GM23248 (cell line): ENCODE data around the gene STK24. TPM values are rescaled to one million over a fixed set of nuclear protein-coding genes. Genes with fewer than 3 reads are reported as not detected.

Source experiments
- DNase-seq: peaks from one replicate; pipeline ENCODE4 v3.0.0-alpha.2; 2015
- H2AFZ ChIP-seq: fragments of 200-600 bp; sonication (generic); 2 replicates; pipeline ENCODE4 v1.6.1; 2016; ENCODE audit warnings: antibody characterized with exemption
- H3F3A ChIP-seq: fragments of 200-600 bp; sonication (generic); 2 replicates; pipeline ENCODE4 v1.6.1; 2016; ENCODE audit warnings: mild to moderate bottlenecking, antibody characterized with exemption, mixed run types; ENCODE audit not compliant: insufficient read depth
- H3K27ac ChIP-seq: fragments of 200-600 bp; sonication (generic); 2 replicates; pipeline ENCODE4 v1.5.1; 2016; ENCODE audit warnings: mild to moderate bottlenecking
- H3K27me3 ChIP-seq: fragments of 200-600 bp; sonication (generic); replicated peaks from 2 replicates; pipeline ENCODE4 v1.6.1; 2016; ENCODE audit warnings: mild to moderate bottlenecking; ENCODE audit not compliant: insufficient read depth
- H3K36me3 ChIP-seq: fragments of 200-600 bp; sonication (generic); 2 replicates; pipeline ENCODE4 v1.6.1; 2016; ENCODE audit warnings: low read depth, mild to moderate bottlenecking
- H3K4me1 ChIP-seq: fragments of 200-600 bp; sonication (generic); 2 replicates; pipeline ENCODE4 v1.6.1; 2016; ENCODE audit warnings: mild to moderate bottlenecking; ENCODE audit not compliant: insufficient read depth
- H3K4me2 ChIP-seq: fragments of 200-600 bp; sonication (generic); one replicate; pipeline ENCODE4 v1.6.1; 2016; ENCODE audit warnings: mild to moderate bottlenecking; ENCODE audit not compliant: unreplicated experiment
- H3K4me3 ChIP-seq: fragments of 200-600 bp; sonication (generic); 2 replicates; pipeline ENCODE4 v1.5.1; 2016; ENCODE audit warnings: mild to moderate bottlenecking
- H3K79me2 ChIP-seq: fragments of 200-600 bp; sonication (generic); 2 replicates; pipeline ENCODE4 v1.6.1; 2016; ENCODE audit warnings: mild to moderate bottlenecking; ENCODE audit not compliant: insufficient read depth
- H3K9ac ChIP-seq: fragments of 200-600 bp; sonication (generic); 2 replicates; pipeline ENCODE4 v1.6.1; 2016; ENCODE audit warnings: mild to moderate bottlenecking
- H3K9me2 ChIP-seq: fragments of 200-600 bp; sonication (generic); 2 replicates; pipeline ENCODE4 v1.6.1; 2016; ENCODE audit warnings: mixed run types, mild to moderate bottlenecking, moderate library complexity; ENCODE audit not compliant: insufficient read depth
- H3K9me3 ChIP-seq: fragments of 200-600 bp; sonication (generic); one replicate; pipeline ENCODE4 v1.6.1; 2017; ENCODE audit warnings: low read depth
- H4K20me1 ChIP-seq: fragments of 200-600 bp; sonication (generic); 2 replicates; pipeline ENCODE4 v1.6.0; 2016; ENCODE audit not compliant: insufficient read depth
- EZH2 ChIP-seq: fragments of 200-600 bp; sonication (generic); IDR thresholded peaks from 2 replicates; pipeline ENCODE4 v1.6.1; 2018; ENCODE audit warnings: antibody characterized with exemption, mild to moderate bottlenecking; ENCODE audit not compliant: insufficient read depth, poor library complexity, severe bottlenecking
- EZH2phosphoT487 ChIP-seq: fragments of 200-600 bp; sonication (generic); IDR thresholded peaks from 2 replicates; pipeline ENCODE4 v1.6.1; 2018; ENCODE audit warnings: antibody characterized with exemption, moderate library complexity, mild to moderate bottlenecking, low read depth; ENCODE audit not compliant: insufficient read depth
- WGBS, 2 experiments: methylation state at CpG; one replicate each; pipeline ENCODE4 v1.1.6; 2015 to 2017; ENCODE audit warnings: low lambda C conversion rate in 2 of 2, low coverage in 1 of 2; ENCODE audit errors: missing lambda C conversion rate in 2 of 2; 5-methylcytosine and 5-hydroxymethylcytosine counted together
- in situ Hi-C: fragments of 300-500 bp; cut with MboI; formaldehyde crosslinking; loops from 2 replicates; pipeline ENCODE4 v1.15.0; 2020
- polyA plus RNA-seq: library from polyadenylated mRNA; unstranded; fragments of >200 nt; fragmentation: Nextera tagmentation; extraction: Ambion mirVana; gene quantifications from 2 replicates; pipeline ENCODE4 v1.2.1, GENCODE V29; 2016
- total RNA-seq: library from RNA; depleted of rRNA; stranded (reverse); fragments of >200 nt; shearing (Covaris generic); gene quantifications from 2 replicates; pipeline ENCODE4 v1.2.3, GENCODE V29; 2014

The STK24 gene
- total and polyA plus RNA-seq, 2 experiments from 2014 or later = 11.1 to 72.4 TPM

DNA sequence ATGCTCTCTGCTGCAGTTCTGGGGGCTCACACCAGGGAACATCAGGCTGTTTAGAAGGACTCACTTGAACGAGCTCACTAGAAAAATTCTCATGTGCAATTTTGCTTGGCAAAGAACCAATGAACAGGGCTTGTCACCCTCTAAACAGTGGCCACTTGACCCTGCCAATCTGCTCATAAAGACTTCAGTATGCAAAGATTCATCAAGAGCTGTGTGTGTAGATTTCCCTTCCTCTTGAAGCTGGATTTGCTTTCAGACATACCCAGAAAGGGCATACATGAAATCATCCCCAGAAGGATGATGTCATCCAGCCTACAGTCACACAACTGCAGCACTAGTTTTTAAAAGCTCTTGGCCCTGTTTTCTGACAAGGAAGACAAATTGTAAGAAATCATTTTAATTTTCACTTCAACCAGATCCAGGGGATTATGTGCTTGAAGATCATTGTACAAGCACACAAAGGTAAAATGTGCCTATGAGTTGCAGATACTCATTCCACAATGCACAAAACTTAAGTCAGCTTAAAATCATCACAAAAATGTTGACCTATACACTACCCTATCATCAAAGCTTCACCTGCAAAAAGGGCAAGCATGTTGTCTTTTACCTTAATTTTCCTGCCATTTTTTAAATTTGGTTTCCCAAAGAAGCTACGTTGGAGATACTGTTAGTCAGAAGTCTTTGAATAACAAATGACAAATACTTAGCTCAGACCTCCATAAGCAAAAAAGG, 5.2 kb upstream of the STK24 start:
- no peaks in the 10 kb centered on the region for H4K20me1 ChIP-seq
- H3F3A ChIP-seq = peaks cover 24% of the 10 kb centered on the region
- peak; percentile 86 for DNase-seq
- no peaks in the 10 kb centered on the region for H3K27me3 ChIP-seq
- no peak overlapping the region for H3K9ac ChIP-seq
- H3K36me3 ChIP-seq = no peaks in the 10 kb centered on the region
- no peaks in the 10 kb centered on the region for H3K9me2 ChIP-seq
- no peaks in the 10 kb centered on the region for H3K9me3 ChIP-seq
- peak overlapping the region; percentile 65 for H3K27ac ChIP-seq
- TF ChIP-seq EZH2 = no peak
- no peak for TF ChIP-seq EZH2phosphoT487
- H3K79me2 ChIP-seq = no peaks in the 10 kb centered on the region
- no peak overlapping the region for H3K4me3 ChIP-seq
- H3K4me1 ChIP-seq = peaks cover 34% of the 10 kb centered on the region
- whole genome bisulfite sequencing, 2 experiments = 31 to 32% methylated on average over 2 of the region's 2 CpGs
- H2AFZ ChIP-seq = no peak overlapping the region
- peak overlapping the region; percentile 13 for H3K4me2 ChIP-seq
- in situ Hi-C loops = no loop called here

DNA sequence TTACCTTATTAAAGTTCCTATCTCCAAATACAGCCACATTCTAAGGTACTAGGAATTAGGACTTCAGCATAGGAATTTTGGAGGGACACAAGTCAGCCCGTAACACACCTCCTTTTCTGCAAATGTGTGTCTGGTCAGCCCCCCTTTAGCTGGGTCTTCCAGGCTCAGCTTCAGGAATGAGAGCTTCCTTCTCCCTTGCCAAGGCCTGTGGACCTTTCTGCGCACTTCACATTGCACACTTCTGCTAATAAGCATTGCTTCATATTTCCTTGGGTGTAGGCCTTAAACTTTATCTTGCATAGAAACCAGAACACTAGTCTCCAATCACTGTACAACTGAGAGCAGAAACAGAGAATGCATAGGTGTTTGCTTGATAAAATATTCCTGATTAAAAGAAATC, 4.5 kb upstream of the STK24 start:
- in situ Hi-C loops = no loop called here
- Histone ChIP-seq H3K9me3 (no peaks in the 10 kb centered on the region), H2AFZ (no peak overlapping the region), H3K79me2 (peaks cover 2% of the 10 kb centered on the region), H4K20me1 (no peaks in the 10 kb centered on the region), H3K4me1 (peaks cover 34% of the 10 kb centered on the region), H3K9me2 (no peaks in the 10 kb centered on the region), H3K4me3 (no peak overlapping the region), H3F3A (peaks cover 24% of the 10 kb centered on the region), H3K27ac (peak overlapping the region; percentile 65), H3K4me2 (no peak overlapping the region), H3K9ac (no peak overlapping the region), H3K27me3 (no peaks in the 10 kb centered on the region), H3K36me3 (no peaks in the 10 kb centered on the region)
- no peak for DNase-seq
- no peak for TF ChIP-seq EZH2
- TF ChIP-seq EZH2phosphoT487 = no peak
- WGBS, 2 experiments = 98 to 100% methylated on average over 2 of the region's 2 CpGs

DNA sequence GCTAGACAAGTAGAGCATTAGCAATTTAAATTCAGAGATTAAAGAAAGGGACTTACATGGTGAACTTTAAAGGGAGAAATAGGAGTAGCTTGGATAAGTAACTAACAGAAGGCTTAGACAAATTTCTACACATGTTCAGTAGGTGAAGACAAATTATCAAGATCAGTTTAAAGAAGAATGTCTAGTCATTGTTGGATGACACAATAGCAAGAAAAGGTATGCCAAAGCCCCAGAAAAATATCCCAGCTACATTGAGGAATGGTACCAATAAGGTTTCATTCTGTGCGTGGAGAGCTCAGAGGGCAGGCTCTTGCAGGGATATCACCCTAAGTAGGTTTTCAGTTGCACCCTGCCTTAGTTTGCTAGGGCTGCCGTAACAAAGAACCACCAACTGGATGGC, 3.5 kb upstream of the STK24 start:
- no peak overlapping the region for H3K4me2 ChIP-seq
- H3K79me2 ChIP-seq = peaks cover 11% of the 10 kb centered on the region
- in situ Hi-C loops = no loop called here
- 97% methylated on average over 2 of the region's 2 CpGs for WGBS, 2 experiments
- H3F3A ChIP-seq = peaks cover 24% of the 10 kb centered on the region
- peaks cover 34% of the 10 kb centered on the region for H3K4me1 ChIP-seq
- H3K27ac ChIP-seq = no peak overlapping the region
- no peaks in the 10 kb centered on the region for H3K27me3 ChIP-seq
- H3K4me3 ChIP-seq = no peak overlapping the region
- H3K9ac ChIP-seq = no peak overlapping the region
- no peaks in the 10 kb centered on the region for H3K9me3 ChIP-seq
- H4K20me1 ChIP-seq = no peaks in the 10 kb centered on the region
- DNase-seq = no peak
- no peaks in the 10 kb centered on the region for H3K36me3 ChIP-seq
- TF ChIP-seq EZH2 (no peak), EZH2phosphoT487 (no peak)
- H3K9me2 ChIP-seq = no peaks in the 10 kb centered on the region
- no peak overlapping the region for H2AFZ ChIP-seq

DNA sequence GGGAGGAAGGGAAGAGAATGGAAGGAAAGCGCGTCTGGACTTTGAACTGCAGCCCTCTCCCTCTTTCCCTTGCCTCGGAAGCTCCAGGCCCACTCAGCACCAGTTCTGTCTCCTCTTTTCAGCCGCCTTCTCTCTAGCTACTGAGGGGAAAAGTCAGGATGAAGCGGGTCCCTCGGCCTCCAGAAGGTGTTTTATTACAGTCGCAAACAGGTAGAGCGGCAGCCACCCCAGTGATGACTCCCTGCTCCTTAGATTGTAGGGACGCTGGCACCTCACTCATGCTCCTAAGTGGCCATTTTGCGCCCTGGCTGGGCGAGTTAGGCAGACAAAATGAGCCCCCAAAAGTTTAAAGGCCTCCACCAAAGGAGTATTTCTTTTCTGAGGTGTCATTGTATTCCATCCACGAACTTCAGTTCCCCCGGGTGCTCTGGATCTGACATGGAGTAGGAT, 954 bp upstream of the STK24 start:
- H4K20me1 ChIP-seq = no peaks in the 10 kb centered on the region; the same call in 1 of the 2 replicates
- H3F3A ChIP-seq = peaks cover 39% of the 10 kb centered on the region
- TF ChIP-seq EZH2phosphoT487 (no peak), EZH2 (no peak)
- peak overlapping the region; percentile 81 for H2AFZ ChIP-seq
- H3K4me2 ChIP-seq = peak overlapping the region; percentile 95
- H3K27ac ChIP-seq = peak overlapping the region; percentile 96
- peak overlapping the region; percentile 99 for H3K9ac ChIP-seq
- H3K4me1 ChIP-seq = peaks cover 45% of the 10 kb centered on the region
- in situ Hi-C loops = no loop called here
- H3K36me3 ChIP-seq = no peaks in the 10 kb centered on the region
- H3K4me3 ChIP-seq = peak overlapping the region; percentile 88
- H3K27me3 ChIP-seq = no peaks in the 10 kb centered on the region
- DNase-seq = no peak
- H3K79me2 ChIP-seq = peaks cover 37% of the 10 kb centered on the region
- H3K9me2 ChIP-seq = no peaks in the 10 kb centered on the region
- no peaks in the 10 kb centered on the region for H3K9me3 ChIP-seq
- WGBS, 2 experiments = 22 to 24% methylated on average over 12 to 13 of the region's 13 CpGs
